SK-N-SH (cell line): ENCODE results near the gene PPM1L. TPM values are rescaled to one million over a fixed set of nuclear protein-coding genes. Genes with fewer than 3 reads are reported as not detected.

Experiments
- CTCF ChIA-PET: fragments of 300-600, 350-600 bp; formaldehyde crosslinking; extraction: SDS; loops from one replicate; lab custom pipeline; 2021; lab: Yijun Ruan, JAX
- POLR2A ChIA-PET: fragments of 350-600 bp; sonication (Branson Sonifier 250); formaldehyde crosslinking; extraction: SDS; loops from one replicate; lab custom pipeline; 2020; ENCODE audit warnings: antibody characterized with exemption, inconsistent platforms; lab: Yijun Ruan, JAX
- DNase-seq: peaks from one replicate; pipeline ENCODE4 v3.0.0; 2012
- H2AFZ ChIP-seq: fragments of 200-600 bp; sonication (generic); 2 replicates; pipeline ENCODE4 v1.8.1; 2016; ENCODE audit warnings: antibody characterized with exemption, mild to moderate bottlenecking, low read depth
- H3F3A ChIP-seq: fragments of 200-600 bp; sonication (generic); replicated peaks from 2 replicates; pipeline ENCODE3; 2016; ENCODE audit warnings: antibody characterized with exemption, mild to moderate bottlenecking; ENCODE audit not compliant: insufficient read depth
- H3K27ac ChIP-seq, 2 experiments: fragments of 200-500 bp in 1 of 2; fragments of 200-600 bp in 1 of 2; sonication (Bioruptor generic) in 1 of 2; sonication (generic), shearing (Covaris generic) in 1 of 2; 2 replicates each; pipeline versions ENCODE4 v1.5.1 to v1.6.1; 2014 to 2016; ENCODE audit warnings: low read depth in 2 of 2, inconsistent platforms in 1 of 2, low read length in 1 of 2, mild to moderate bottlenecking in 1 of 2, mixed read lengths in 1 of 2
- H3K27me3 ChIP-seq: fragments of 200-600 bp; sonication (generic), shearing (Covaris generic); 2 replicates; pipeline ENCODE4 v1.6.1; 2016; ENCODE audit warnings: mixed run types; ENCODE audit not compliant: insufficient read depth
- H3K36me3 ChIP-seq, 2 experiments: fragments of 200-500 bp in 1 of 2; fragments of 200-600 bp in 1 of 2; sonication (Bioruptor generic) in 1 of 2; sonication (generic) in 1 of 2; replicated peaks in 1 of 2; 2 replicates each; pipeline versions ENCODE3 to v1.5.1; 2014 to 2016; ENCODE audit warnings: low read length in 1 of 2, mild to moderate bottlenecking in 1 of 2; ENCODE audit not compliant: insufficient read depth in 2 of 2, control insufficient read depth in 1 of 2
- H3K4me1 ChIP-seq, 2 experiments: fragments of 200-500 bp in 1 of 2; fragments of 200-600 bp in 1 of 2; sonication (Bioruptor generic) in 1 of 2; sonication (generic), shearing (Covaris generic) in 1 of 2; 2 replicates each; pipeline versions ENCODE4 v1.5.1 to v1.6.1; 2014 to 2016; ENCODE audit warnings: low read depth in 1 of 2, low read length in 1 of 2, mixed run types in 1 of 2; ENCODE audit not compliant: insufficient read depth in 2 of 2, control insufficient read depth in 1 of 2
- H3K4me2 ChIP-seq: fragments of 200-600 bp; sonication (generic), shearing (Covaris generic); 2 replicates; pipeline ENCODE4 v1.6.1; 2017; ENCODE audit warnings: mixed run types
- H3K4me3 ChIP-seq, 2 experiments: fragments of 200-500 bp in 1 of 2; fragments of 200-600 bp in 1 of 2; sonication (Bioruptor generic) in 1 of 2; sonication (generic), shearing (Covaris generic) in 1 of 2; 2 replicates each; pipeline versions ENCODE4 v1.5.1 to v1.8.1; 2014 to 2016; ENCODE audit warnings: low read depth in 2 of 2, inconsistent platforms in 1 of 2, low read length in 1 of 2, mild to moderate bottlenecking in 1 of 2, mixed read lengths in 1 of 2, moderate library complexity in 1 of 2
- H3K79me2 ChIP-seq: fragments of 200-600 bp; sonication (generic); 2 replicates; pipeline ENCODE4 v1.8.1; 2017; ENCODE audit warnings: mild to moderate bottlenecking; ENCODE audit not compliant: insufficient read depth
- H3K9ac ChIP-seq: fragments of 200-600 bp; sonication (generic); 2 replicates; pipeline ENCODE4 v1.6.1; 2017; ENCODE audit warnings: mixed run types
- H3K9me2 ChIP-seq: fragments of 200-600 bp; sonication (generic); 2 replicates; pipeline ENCODE4 v1.6.1; 2017; ENCODE audit warnings: mixed run types
- H3K9me3 ChIP-seq: fragments of 200-600 bp; sonication (generic); 2 replicates; pipeline ENCODE4 v1.6.1; 2017; ENCODE audit warnings: mixed run types, mild to moderate bottlenecking, moderate library complexity
- H4K20me1 ChIP-seq: fragments of 200-600 bp; sonication (generic); 2 replicates; pipeline ENCODE4 v1.6.1; 2017; ENCODE audit warnings: mild to moderate bottlenecking, mixed run types; ENCODE audit not compliant: insufficient read depth
- EZH2phosphoT487 ChIP-seq: fragments of 200-600 bp; sonication (generic); IDR thresholded peaks from 2 replicates; pipeline ENCODE4 v1.6.1; 2017; ENCODE audit warnings: low read depth, mixed run types, mild to moderate bottlenecking, antibody characterized with exemption, moderate library complexity, borderline replicate concordance
- GABPA ChIP-seq: IDR thresholded peaks from 2 replicates; pipeline ENCODE4 v1.4.0; 2012; ENCODE audit warnings: low read depth, mild to moderate bottlenecking
- GATA2 ChIP-seq: sonication (generic); formaldehyde crosslinking; IDR thresholded peaks from 2 replicates; pipeline ENCODE4 v1.5.0; 2020; ENCODE audit warnings: mild to moderate bottlenecking, missing genetic modification reagents
- IRF3 ChIP-seq: fragments of 150-350 bp; IDR thresholded peaks from 2 replicates; pipeline ENCODE4 v1.6.1; 2016; ENCODE audit warnings: mild to moderate bottlenecking, low read depth, low read length
- MAX ChIP-seq: IDR thresholded peaks from 2 replicates; pipeline ENCODE4 v1.4.0; 2012; ENCODE audit warnings: low read depth
- RAD21 ChIP-seq: IDR thresholded peaks from 2 replicates; pipeline ENCODE4 v1.6.1; 2012; ENCODE audit warnings: mild to moderate bottlenecking, low read length
- ZBTB33 ChIP-seq: IDR thresholded peaks from 2 replicates; pipeline ENCODE4 v1.4.0; 2012; ENCODE audit warnings: low read depth, borderline replicate concordance
- WGBS: methylation state at CpG from one replicate; pipeline ENCODE4 v1.1.6; 2017; ENCODE audit warnings: low lambda C conversion rate; 5-methylcytosine and 5-hydroxymethylcytosine counted together
- polyA plus RNA-seq, 3 experiments: library from polyadenylated mRNA; depleted of rRNA; stranded (reverse); fragments of >200 nt; gene quantifications; 2 replicates each; pipeline ENCODE4 v1.2.3, GENCODE V29; 2012
- TF ChIP-seq, protein P1 (sequence below): IDR thresholded peaks from 2 replicates; pipeline ENCODE4 v1.4.0; 2012; ENCODE audit warnings: low read depth, borderline replicate concordance

PPM1L gene
- polyA plus RNA-seq, 1 of the 3 experiments (the other 2 are of a cell fraction), result 0.16 TPM

DNA sequence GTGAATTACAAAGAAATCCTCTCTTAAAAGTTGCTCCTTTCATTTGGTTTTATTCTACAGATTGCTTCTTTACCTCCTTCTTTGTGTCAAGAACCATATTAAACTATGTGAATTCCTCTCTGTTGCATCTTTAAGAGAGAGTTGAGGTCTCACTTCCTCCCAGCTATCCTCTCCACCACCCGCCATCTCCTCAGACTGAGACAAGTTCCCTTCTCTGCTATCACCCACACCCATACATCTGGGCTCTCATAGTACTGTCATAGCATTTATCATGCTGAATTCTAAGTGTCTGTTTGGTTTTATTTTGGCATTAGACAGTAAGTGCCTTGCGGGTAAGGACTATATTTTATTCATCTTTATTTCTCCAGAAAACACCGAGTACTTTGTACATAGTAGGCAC, 294.9 kb downstream of the PPM1L start:
- WGBS, result 64% methylated on average over 3 of the region's 3 CpGs
- CTCF ChIA-PET, result no interaction called here

DNA sequence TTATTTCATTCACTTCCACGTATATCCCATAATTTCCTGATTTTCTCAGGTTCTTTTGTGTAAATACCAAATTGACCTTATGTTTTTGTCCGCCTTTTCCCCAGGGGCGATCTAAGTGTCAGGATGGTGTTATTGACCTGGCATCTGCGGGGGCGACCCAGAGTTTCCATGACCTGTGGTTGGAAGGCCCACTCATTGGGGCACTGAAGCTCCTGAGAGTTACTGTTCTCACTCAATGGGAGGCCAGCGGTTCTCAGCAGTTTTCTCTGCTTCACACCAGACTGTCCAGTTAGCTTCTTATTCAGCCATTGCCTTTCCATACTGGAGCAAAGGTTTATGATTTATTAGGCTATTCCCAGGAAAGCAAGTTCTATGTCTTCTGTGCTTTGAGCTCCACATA, 295.8 kb downstream of the PPM1L start:
- TF ChIP-seq EZH2phosphoT487 (no peak), ZBTB33 (no peak), MAX (no peak), IRF3 (no peak), RAD21 (no peak), GABPA (no peak), GATA2 (no peak)
- TF ChIP-seq, protein P1, sequence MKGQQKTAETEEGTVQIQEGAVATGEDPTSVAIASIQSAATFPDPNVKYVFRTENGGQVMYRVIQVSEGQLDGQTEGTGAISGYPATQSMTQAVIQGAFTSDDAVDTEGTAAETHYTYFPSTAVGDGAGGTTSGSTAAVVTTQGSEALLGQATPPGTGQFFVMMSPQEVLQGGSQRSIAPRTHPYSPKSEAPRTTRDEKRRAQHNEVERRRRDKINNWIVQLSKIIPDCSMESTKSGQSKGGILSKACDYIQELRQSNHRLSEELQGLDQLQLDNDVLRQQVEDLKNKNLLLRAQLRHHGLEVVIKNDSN, result no peak
- H4K20me1 ChIP-seq, result no peaks in the 10 kb centered on the region
- WGBS, result 60% methylated on average over 6 of the region's 6 CpGs

More for the DNA sequence above, 294.9 kb downstream of the PPM1L start:
- Histone ChIP-seq H3F3A (no peaks in the 10 kb centered on the region), H3K9me2 (no peaks in the 10 kb centered on the region), H3K27me3 (no peaks in the 10 kb centered on the region), H3K4me2 (no peak overlapping the region), H3K27ac (no peak overlapping the region), H3K79me2 (no peaks in the 10 kb centered on the region), H3K4me1 (peaks cover 0 to 10% of the 10 kb centered on the region in 2 experiments; a peak in 1 of 4 replicates), H3K9ac (no peak overlapping the region), H4K20me1 (no peaks in the 10 kb centered on the region), H3K4me3 (no peak overlapping the region), H2AFZ (no peak overlapping the region), H3K36me3 (no peaks in the 10 kb centered on the region), H3K9me3 (no peaks in the 10 kb centered on the region)
- no peak for TF ChIP-seq MAX
- TF ChIP-seq IRF3, result no peak
- DNase-seq, result no peak
- POLR2A ChIA-PET, result no interaction called here

More for the DNA sequence above, 295.8 kb downstream of the PPM1L start:
- H2AFZ ChIP-seq, result no peak overlapping the region
- ChIA-PET CTCF (no interaction called here), POLR2A (no interaction called here)
- H3K9me3 ChIP-seq, result no peaks in the 10 kb centered on the region
- H3K36me3 ChIP-seq, result no peaks in the 10 kb centered on the region
- no peaks in the 10 kb centered on the region for H3K79me2 ChIP-seq
- H3K27me3 ChIP-seq, result no peaks in the 10 kb centered on the region
- no peaks in the 10 kb centered on the region for H3F3A ChIP-seq
- no peak overlapping the region for H3K4me2 ChIP-seq
- no peak overlapping the region for H3K9ac ChIP-seq
- no peak overlapping the region for H3K27ac ChIP-seq
- DNase-seq, result no peak
- H3K4me1 ChIP-seq, result peaks cover 0 to 10% of the 10 kb centered on the region in 2 experiments; a peak in 1 of 4 replicates
- no peak overlapping the region for H3K4me3 ChIP-seq
- H3K9me2 ChIP-seq, result no peaks in the 10 kb centered on the region
